GM21786 (cell line): Measurements from ENCODE around the gene ATP5F1C.
"Not testable (repeated sequence)": the region's sequence is repeated elsewhere in the genome, so short reads cannot be mapped to it uniquely, and the experiment has no call there.

ENCODE experiments used
- ATAC-seq: cut with Tn5 transposase; IDR thresholded peaks from one replicate; pipeline ENCODE4 v1.9.1; 2021; ENCODE audit not compliant: unreplicated experiment

ATP5F1C gene

GRCh38 chr10:7787857-7788638 is at the start of gene ATP5F1C, which contains the start of gene KIN:
ATP5F1C (plus strand) TSS chr10:7788177; CDS start chr10:7788208, 31 bp downstream.
KIN (minus strand) TSS chr10:7787993; CDS start chr10:7787933, 60 bp downstream.
- peak; percentile 96 for ATAC-seq

GRCh38 chr10:7738536-7739407 is 49.2 kb upstream of the ATP5F1C start:
- no peak for ATAC-seq

GRCh38 chr10:7744307-7744706 is 43.7 kb upstream of the ATP5F1C start:
- no peak for ATAC-seq

- not testable (repeated sequence) for ATAC-seq
Measured at GRCh38 chr10:7748637-7749036, 39.3 kb upstream of the ATP5F1C start.

- no peak for ATAC-seq
Measured at GRCh38 chr10:7750222-7750621, 37.8 kb upstream of the ATP5F1C start.

GRCh38 chr10:7752251-7752650 is 35.7 kb upstream of the ATP5F1C start:
- ATAC-seq = no peak

GRCh38 chr10:7755103-7755502 is 32.9 kb upstream of the ATP5F1C start:
- no peak for ATAC-seq

- no peak for ATAC-seq
Measured at GRCh38 chr10:7756360-7756992, 31.5 kb upstream of the ATP5F1C start.

GRCh38 chr10:7763929-7764328 is 24.0 kb upstream of the ATP5F1C start:
- ATAC-seq = no peak

- ATAC-seq = no peak
Measured at GRCh38 chr10:7766241-7766640, 21.7 kb upstream of the ATP5F1C start.

GRCh38 chr10:7767209-7767608 is 20.8 kb upstream of the ATP5F1C start:
- no peak for ATAC-seq

GRCh38 chr10:7768417-7768816 is 19.6 kb upstream of the ATP5F1C start:
- no peak for ATAC-seq

GRCh38 chr10:7773845-7774801 is 13.9 kb upstream of the ATP5F1C start:
- no peak for ATAC-seq

GRCh38 chr10:7776777-7777176 is 11.2 kb upstream of the ATP5F1C start:
- ATAC-seq = no peak

GRCh38 chr10:7782194-7782593 is 5.8 kb upstream of the ATP5F1C start:
- not testable (repeated sequence) for ATAC-seq

GRCh38 chr10:7786430-7786829 is 1.5 kb upstream of the ATP5F1C start:
- ATAC-seq = no peak

- ATAC-seq = peak; percentile 2
Measured at GRCh38 chr10:7787150-7787856, 674 bp upstream of the ATP5F1C start.

- peak; percentile 4 for ATAC-seq
Measured at GRCh38 chr10:7788639-7789286, 786 bp downstream of the ATP5F1C start.

- ATAC-seq = no peak
Measured at GRCh38 chr10:7789390-7789789, 1.4 kb downstream of the ATP5F1C start.
